Esophagus mucosa (tissue), 1 donor: ENCODE results near the gene XKR7. TPM values are rescaled to one million over a fixed set of nuclear protein-coding genes. Genes with fewer than 3 reads are reported as not detected.
"Not testable (repeated sequence)": the region's sequence is repeated elsewhere in the genome, so short reads cannot be mapped to it uniquely, and the experiment has no call there.

Experiments
- ATAC-seq: fragments of 200-7000 bp; cut with Tn5 transposase; one replicate; pipeline ENCODE4 v1.9.1; 2020
- total RNA-seq: library from RNA; stranded (reverse); gene quantifications from one replicate; pipeline ENCODE4 v1.2.4, GENCODE V29; 2023
- donor health status: DM: yes; HTN: yes; CAD: no.

The XKR7 gene, protein sequence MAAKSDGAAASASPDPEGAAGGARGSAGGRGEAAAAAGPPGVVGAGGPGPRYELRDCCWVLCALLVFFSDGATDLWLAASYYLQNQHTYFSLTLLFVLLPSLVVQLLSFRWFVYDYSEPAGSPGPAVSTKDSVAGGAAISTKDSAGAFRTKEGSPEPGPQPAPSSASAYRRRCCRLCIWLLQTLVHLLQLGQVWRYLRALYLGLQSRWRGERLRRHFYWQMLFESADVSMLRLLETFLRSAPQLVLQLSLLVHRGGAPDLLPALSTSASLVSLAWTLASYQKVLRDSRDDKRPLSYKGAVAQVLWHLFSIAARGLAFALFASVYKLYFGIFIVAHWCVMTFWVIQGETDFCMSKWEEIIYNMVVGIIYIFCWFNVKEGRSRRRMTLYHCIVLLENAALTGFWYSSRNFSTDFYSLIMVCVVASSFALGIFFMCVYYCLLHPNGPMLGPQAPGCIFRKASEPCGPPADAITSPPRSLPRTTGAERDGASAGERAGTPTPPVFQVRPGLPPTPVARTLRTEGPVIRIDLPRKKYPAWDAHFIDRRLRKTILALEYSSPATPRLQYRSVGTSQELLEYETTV
- total RNA-seq: not detected

DNA sequence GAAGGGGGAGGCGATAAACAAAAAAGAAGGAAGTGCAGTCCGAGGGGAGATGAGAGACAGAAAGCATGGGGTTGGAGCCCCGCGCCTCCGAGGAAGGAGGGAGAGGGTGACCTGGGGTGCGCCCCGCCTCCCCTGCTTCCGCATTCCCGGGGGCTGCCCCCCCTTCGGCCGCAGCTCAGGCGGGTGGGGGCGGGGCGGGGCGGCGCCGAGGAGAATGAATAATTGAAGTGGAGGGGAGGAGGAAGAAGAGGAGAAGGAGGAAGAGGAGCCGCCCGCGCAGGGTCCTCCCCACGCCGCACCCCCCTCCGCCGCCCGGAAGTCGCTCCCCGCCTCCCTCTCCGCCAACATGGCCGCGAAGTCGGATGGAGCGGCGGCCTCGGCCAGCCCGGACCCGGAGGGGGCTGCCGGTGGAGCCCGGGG lies at the start of gene XKR7:
Gene XKR7, plus strand, starts transcription at position 322 of the 420 bp plus-strand sequence. Its CDS starts 25 bp downstream, at position 347.
- no peak for ATAC-seq

DNA sequence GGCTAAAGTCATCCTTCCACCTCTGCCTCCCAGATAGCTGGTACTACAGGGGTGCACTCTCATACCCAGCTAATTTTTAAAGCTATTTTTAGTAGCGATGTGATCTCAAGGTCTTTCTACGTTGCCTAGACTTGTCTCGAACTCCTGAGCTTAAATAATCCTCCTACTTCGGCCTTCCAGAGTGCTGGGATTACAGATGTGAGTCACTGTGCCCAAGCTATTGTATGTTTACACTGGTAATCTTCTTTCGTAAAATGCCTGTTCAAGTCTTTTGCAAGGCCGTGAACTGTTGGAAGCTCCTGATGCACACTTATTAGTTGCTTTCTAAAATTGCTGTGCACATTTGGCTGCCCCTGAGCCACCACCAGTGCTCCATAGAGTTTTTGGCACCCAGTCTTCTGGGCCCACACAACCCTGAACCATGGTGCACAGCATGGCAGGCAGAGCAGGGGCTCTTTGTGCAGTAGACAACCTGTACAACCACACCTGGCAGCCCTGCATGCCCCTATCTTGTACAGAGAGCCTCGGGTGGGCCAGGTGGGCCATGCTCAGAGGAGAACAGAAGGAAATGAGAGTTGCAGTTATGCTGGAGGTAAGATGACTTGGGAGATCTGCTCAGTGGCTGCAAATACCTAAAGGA lies 49.4 kb upstream of the XKR7 start:
- peak; percentile 70 for ATAC-seq

DNA sequence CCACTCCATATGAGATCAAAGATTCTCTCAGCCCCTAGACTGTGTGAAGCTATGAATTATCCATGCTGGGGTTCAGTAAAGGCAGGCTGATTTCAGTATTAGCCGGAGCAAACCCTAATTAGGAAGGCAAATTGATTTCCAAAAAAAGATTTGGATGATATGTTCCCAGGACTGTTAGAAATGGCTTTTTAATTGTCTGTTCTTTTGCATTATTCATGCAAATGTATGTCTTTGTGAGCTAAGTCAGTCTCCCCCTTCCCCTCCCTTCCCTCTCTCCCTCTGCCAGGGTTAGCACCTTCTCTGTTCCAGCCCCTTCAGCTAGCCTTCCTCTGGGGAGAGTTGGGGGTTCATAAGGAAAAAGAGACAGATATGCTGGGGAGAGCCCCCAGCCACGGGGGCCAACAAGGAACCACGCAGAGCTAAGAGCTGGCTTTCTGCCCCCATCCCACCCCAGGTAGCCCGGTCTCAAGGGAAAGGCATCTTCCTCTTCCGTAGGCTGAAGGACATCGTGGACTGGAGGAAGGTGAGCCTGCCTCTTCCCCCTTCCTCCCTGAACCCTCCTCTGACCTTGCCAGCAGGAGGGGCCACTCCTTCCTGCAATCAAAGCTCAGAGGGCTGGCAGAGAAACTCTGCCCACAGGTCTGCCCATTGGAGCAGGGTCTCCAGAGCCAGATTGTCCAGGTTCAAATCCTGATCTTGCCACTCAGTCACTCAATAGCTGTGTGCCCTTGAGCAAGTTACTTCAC lies 48.4 kb upstream of the XKR7 start:
- no peak for ATAC-seq

DNA sequence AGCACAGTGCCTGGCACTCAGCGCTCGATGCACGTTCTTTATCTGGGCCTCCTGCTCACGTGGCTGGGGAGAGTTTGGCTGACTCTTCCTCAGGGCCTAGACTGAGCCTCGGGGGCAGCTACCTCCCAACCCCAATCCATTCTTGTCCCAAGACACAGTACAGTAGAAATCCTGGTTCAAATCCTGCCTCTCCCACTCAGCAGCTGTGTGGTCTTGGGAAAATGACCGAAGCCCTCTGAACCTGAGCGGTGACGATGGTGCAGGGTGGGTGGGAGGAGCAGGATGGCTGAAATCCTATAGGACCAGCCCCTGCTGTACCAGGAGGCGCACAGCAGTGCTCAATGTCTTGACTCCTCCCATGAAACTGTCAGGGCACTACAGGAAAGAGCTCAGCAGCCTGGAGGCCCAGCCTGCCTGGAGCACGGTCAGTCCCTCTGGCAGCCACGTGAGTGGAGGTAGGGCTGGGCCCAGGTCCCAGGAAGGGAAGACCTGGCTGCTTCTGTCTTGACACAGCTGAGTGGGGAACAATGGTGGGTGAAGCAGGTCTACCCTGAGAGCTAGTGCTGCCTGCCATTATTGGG lies 47.6 kb upstream of the XKR7 start:
- ATAC-seq: peak; percentile 7

DNA sequence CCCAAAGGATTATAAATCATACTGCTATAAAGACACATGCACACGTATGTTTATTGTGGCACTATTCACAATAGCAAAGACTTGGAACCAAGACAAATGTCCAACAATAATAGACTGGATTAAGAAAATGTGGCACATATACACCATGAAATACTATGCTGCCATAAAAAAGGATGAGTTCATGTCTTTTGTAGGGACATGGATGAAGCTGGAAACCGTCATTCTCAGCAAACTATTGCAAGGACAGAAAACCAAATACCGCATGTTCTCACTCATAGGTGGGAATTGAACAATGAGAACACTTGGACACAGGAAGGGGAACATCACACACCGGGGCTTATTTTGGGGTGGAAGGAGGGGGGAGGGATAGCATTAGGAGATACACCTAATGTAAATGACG lies 46.5 kb upstream of the XKR7 start:
- ATAC-seq: not testable (repeated sequence)

DNA sequence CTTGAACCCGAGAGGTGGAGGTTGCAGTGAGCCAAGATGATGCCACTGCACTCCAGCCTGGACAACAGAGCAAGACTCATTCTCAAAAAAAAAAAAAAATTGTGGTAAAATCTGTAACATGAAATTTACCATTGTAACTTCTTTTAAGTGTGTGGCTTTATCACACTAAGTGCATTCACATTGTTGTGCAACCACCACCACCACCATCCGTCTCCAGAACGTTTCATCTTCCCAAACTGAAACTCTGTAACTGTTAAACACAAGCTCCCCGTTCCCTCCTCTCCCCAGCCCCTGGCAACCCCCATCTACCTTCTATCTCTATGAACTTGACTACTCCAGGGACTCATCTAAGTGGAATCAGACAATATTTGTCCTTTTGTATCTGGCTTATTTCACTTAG lies 45.8 kb upstream of the XKR7 start:
- no peak for ATAC-seq

DNA sequence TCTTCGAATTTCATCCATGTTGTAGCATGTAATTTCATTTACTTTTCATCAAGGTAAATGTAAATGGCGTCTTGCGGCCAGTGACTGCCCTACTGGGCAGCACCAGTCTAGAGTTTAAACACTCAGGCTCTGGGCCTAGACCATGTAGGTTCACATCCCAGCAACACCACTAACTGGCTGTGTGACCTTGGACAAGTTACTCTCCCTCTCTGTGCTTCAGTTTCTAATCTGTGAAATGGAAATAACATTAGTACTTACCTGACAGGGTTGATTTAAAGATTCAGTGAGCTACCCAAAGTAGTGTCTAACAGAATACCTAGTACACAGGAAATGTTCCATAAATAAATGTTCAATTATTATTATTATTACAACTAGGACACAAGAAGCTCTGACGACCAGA lies 45.4 kb upstream of the XKR7 start:
- ATAC-seq: no peak

DNA sequence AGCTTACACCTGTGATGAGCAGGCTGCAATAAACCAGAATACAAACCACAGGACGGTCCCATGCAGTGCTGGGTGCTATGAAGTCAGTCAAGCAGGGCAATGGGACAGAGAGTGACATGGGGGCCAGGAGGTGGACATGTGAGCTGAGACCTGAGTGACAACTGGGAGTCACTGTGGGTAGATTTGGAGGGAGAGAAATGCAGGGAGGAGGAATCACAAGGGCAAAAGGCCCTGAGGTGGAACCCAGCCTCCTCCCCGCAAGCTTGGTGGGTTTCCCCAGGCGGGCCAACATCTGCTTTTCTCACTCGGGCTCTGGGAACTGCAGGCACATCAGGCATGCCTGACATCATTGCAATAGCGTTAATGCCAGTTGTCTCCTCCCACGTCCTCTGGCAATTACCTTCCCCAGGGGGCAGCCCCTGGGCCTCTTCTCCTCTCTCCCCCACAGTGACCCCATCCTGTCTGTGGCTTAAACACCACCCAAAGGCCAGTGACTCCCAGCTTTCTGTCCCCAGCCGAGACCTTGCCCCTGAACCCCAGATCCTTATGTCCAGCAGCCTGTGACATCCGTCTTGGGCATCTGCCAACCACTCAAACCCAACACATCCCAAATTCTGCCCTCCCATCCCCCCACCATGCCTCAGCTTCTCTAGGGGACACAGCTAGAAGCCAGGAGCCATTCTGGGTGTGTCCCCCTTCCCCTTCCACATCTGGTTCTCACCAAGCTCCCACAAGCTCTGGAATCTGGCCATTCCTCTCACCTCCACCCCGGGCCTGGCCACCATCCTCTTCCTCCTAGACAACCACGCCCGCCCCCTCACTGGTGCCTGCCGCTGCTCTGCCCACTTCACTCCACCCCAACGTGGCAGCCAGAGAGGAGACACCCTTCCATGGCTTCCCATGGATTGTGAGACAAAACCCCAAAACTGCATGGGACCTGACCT lies 44.3 kb upstream of the XKR7 start:
- ATAC-seq: peak; percentile 9

DNA sequence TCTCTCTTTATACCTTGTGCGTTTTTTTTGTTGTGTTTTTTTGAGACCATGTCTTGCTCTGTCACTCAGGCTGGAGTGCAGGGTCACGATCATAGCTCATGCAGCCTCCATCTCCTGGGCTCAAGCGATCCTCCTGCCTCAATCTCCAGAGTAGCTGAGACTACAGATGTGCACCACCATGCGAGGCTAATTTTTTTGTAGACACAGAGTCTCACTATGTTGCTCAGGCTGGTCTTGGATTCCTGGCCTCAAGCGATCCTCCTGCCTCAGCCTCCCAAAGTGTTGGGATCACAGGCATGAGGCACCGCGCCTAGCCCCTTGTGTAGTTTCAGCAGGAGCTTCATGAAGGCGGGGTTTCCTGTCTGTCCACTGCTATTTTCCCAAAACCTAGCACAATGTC lies 43.4 kb upstream of the XKR7 start:
- no peak for ATAC-seq

DNA sequence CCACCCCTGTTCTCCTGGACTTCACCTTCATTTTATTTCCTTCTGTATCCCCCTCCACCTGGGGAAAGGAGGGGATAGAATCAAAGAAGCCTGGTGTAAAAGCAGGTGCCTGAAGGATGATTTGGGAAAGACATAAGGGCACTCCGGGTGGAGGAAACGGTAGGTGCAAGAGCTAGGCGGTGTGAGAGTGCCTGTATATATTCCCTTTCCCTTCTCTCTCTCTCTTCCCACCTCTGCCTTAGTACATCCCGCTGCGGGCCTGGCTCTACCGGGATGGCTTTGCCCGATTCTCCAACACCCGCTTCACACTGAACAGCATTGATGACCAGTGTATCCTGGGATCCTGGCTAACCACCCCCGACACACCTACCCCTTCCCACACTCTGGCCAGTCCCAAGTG lies 42.3 kb upstream of the XKR7 start:
- ATAC-seq: no peak

DNA sequence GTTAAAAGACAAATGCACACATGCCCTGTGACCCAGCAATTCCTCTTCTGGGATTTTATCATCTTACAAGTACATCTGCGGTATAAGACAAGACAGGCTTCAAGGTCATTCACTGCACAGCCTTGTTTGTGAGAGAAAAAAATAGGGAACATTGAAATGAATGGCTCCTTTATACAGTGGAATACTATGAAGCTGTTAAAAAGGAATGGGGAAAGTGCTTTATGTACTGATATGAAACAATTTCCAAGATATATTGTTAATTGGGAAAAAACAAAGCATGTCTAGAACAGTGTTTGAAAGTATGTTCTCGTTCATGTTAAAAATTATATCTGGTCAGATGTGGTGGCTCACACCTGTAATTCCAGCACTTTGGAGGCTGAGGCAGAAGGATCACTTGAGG lies 41.5 kb upstream of the XKR7 start:
- no peak for ATAC-seq

DNA sequence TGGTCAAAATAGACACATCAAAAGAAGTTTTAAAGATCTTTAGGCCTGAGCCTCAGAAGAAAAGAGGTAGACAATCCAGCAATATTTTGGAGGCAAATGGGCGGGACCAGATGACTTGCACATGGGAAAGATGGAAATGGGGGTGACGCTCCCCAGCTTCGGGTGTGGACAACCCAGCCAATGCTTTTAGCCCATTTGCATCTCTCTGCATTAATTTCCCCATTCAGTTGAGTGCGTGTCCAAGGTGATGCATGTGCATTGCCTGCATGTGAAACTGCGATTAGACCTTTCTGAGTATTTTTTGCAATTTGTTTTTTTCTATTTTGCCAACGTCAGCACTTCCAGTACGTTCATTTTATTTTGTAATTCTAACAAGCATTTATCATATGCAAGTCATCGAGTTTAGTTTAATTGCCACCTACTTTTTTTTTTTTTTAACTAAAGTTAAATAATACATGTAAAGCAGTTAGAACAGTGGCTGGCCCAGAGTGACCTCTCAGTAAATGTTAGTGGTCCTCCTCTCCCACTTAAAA lies 40.3 kb upstream of the XKR7 start:
- ATAC-seq: no peak

DNA sequence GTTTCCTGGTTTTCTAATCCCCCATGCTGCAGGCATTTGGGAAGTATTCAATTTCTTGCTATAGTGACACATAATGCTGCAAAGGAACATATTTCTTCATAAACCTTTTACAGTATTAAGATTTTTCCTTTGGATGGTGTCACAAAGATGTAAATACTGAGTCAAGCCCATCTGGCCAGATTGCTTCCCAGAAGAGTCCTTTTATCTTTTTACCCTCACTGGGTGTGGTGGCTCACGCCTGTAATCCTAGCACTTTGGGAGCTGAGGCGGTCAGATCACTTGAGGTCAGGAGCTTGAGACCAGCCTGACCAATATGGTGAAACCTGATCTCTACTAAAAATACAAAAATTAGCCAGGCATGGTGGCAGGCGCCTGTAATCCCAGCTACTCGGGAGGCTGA lies 38.3 kb upstream of the XKR7 start:
- not testable (repeated sequence) for ATAC-seq

DNA sequence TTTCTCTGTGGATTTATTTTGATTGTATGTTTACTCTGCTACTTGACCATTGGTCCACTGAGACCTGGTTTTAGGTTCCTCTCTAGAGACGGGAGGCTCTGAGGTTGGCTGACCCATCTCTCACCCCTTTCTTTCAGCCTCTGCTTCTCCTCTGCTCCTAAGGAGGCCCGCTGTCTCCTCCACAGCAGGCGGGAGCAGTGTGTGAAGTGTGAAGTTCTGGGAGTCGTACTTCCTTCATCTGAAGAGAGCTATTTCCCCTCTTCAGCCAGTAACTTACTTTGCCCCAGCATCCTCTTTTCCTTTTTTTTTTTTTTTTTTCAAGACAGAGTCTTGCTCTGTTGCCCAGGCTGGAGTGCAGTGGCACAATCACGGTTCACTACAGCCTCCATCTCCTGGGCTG lies 37.2 kb upstream of the XKR7 start:
- no peak for ATAC-seq

DNA sequence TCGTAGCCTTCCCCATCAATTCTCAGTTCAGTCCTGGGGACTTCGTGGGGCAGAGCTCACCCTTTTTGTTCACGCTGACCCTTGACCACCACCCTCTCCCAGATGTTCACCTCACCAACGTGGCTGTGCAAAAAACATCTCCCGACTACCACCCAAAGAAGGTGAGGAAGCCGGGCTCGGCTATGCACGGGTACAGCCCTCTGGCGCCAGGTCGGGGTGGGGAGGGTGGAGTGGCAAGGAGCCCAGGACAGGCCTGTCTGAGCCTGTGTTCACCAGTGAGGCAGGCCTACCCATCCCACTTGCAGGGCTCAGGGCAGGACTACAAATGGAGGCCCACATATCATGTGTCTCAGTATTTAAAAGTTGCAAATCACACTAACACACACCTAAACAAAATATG lies 34.3 kb upstream of the XKR7 start:
- peak; percentile 94 for ATAC-seq

DNA sequence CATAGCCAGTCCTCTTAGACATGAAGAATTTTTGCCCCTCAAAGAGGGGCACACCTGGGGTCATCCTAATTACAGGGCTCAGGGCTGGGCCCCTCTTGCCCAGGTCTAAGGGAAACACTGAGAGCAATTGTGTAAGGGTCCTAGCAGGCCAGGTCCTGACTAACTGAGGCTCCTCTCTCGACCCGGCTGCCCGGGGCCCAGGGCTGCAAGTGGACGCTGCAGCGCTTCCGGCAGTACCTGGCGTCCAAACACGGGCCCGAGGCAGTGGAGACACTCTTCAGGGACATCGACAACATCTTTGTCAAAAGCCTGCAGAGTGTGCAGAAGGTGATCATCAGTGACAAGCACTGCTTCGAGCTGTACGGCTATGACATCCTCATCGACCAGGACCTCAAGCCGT lies 33.5 kb upstream of the XKR7 start:
- ATAC-seq: no peak

DNA sequence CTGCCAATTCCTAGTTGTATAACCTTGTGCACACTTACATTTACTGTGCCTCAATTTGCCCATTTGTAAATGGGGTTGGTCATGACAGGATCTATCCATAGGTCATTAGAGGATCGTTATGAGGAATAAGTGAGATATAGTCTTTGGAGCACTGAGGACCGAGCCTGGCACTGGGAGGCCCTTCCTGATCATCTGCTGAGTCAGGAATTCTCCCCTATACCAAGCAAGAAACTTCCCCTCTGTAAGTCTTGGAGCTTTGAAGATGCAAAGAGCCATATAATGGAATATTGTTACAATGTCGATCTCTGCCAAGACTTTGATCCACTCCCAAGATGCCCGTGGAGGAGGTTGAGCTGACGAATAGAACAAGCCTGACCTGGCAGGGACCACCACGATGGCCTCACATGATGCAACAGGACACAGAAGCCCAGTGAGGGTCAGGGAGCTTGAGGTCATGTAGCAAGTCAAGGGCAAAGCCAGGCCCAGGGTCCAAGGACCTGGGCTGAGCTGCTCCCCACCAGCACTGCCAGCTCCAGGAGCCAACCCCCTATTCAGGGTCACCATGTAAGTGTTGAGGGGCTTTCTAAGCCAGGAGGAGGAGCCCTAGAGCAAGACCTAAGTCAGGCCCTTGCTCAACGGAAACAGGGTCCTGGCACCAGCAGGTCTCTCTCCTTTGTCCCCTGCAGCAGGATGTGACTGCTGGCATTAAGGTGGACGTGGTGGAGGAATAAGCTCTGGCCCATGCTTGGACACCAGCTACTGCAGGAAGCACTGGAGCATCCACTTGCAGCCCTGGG lies 32.8 kb upstream of the XKR7 start:
- no peak for ATAC-seq

DNA sequence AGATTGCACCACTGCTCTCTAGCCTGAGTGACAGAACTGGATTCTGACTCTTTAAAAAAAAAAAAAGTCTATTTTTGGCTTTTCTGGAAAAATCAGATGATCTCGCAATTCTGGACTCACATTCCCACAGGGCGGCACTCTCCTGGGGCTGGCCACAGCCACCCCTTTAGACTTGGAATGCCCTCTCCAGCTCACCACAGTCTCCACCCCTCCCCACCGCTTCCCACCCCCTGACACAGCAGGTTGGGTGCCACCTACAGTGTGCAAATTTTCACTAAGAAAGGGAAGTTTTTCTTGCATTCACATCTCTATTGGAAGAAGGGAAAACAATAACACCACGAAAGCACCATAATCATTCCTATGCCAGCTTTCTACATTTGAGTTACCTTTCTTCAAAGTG lies 31.5 kb upstream of the XKR7 start:
- ATAC-seq: no peak

DNA sequence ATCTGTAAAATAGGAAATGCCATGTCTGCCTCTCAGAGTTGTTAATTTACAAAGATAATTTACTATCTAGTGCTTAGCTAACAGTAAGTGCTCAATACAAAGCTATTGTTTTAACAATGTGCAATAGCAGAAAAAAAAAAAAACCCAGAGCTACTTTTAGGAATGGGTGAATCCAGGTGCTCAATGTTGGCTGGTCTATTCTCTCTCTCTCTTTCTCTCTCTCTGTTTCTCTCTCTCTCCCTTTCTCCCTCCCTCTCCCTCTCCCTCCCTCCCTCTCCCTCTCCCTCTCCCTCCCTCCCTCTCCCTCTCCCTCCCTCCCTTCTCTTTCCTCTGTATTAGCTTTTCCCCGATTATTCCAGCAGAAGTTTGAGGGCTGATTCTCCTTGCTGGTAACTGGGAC lies 30.1 kb upstream of the XKR7 start:
- no peak for ATAC-seq

DNA sequence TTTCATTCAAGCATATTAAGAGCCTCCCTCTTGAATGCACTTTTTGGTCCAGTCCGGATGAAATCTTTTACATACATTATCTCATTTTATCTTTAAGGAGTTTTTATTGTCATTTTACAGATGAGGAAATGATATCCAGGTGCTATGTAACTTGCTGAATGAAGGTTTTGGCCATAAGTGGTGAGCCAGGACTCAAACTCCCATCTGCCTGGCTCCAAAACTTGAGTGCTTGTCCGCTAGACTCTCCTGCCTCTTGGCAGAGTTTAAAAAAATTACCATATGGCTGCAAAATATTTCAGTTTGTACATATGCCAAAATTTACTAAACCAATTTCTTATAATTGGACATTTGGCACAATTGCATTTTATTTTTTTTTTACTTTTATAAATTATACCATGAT lies 28.3 kb upstream of the XKR7 start:
- ATAC-seq: no peak

DNA sequence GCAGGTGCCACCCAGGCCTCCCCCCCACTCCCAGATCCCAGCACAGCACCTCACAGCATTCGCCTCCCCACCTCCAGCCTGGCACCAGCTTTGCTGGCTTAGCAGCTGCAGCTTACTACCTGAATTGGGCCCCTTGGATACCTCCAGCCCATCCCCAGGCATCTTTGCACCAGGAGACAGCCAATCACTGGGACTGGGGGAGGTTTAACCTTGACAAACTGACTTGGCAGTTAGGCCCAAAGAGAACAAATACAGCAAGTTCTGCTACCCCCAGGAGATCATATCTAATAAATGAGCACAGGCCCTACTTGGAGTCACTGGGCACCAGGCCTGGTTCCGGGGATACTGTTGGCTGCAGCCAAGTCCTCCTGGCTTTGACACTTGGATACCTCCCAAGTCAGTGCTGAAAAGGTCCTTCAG lies 24.9 kb upstream of the XKR7 start:
- ATAC-seq: no peak
